HepG2 (cell line): ENCODE data around the gene NCR3LG1. TPM values are rescaled to one million over a fixed set of nuclear protein-coding genes. Genes with fewer than 3 reads are reported as not detected.

Experiments
- ATAC-seq: fragments of 200-7000 bp; cut with Tn5 transposase; 3 replicates; pipeline ENCODE4 v1.9.1; 2020; ENCODE audit warnings: mild to moderate bottlenecking, moderate library complexity
- BruUV-seq: library from RNA; stranded (reverse); fragments of 400-500 nt; replicated peaks from 2 replicates; lab custom pipeline; 2021; lab: Mats Ljungman, UMichigan
- CTCF ChIA-PET: fragments of 300-600 bp; formaldehyde crosslinking; extraction: SDS; loops from one replicate; lab custom pipeline; 2021; ENCODE audit warnings: low total read pairs, inconsistent platforms, low intra/inter-chr PET ratio; lab: Yijun Ruan, JAX
- POLR2A ChIA-PET: fragments of 350-600 bp; sonication (Branson Sonifier 250); formaldehyde crosslinking; loops from one replicate; lab custom pipeline; 2020; ENCODE audit warnings: antibody characterized with exemption, inconsistent platforms; lab: Yijun Ruan, JAX
- DNase-seq: peaks from one replicate; pipeline ENCODE4 v3.0.0-alpha.2; 2015; ENCODE audit warnings: low spot score
- FAIRE-seq: peaks from 3 replicates; lab custom pipeline; 2011; peaks lifted over from hg19 to GRCh38; lab: Jason Lieb, UNC
- H2AFZ ChIP-seq: one replicate; pipeline ENCODE4 v1.6.1; 2011; ENCODE audit warnings: low read length, inconsistent platforms
- H3K27ac ChIP-seq: fragments of 300-600 bp; 3 replicates; pipeline ENCODE4 v1.8.0; 2011; ENCODE audit warnings: mixed run types, mild to moderate bottlenecking, mixed read lengths, low read length, inconsistent platforms; ENCODE audit not compliant: insufficient read depth; ENCODE audit errors: extremely low read length
- H3K27me3 ChIP-seq, 2 experiments: fragments of 200-600 bp in 1 of 2; 2 replicates in 1 of 2; 3 replicates in 1 of 2; pipeline versions ENCODE4 v1.6.0 to v1.8.0; 2011; ENCODE audit warnings: low read length in 2 of 2, mild to moderate bottlenecking in 2 of 2, moderate library complexity in 2 of 2, inconsistent platforms in 1 of 2; ENCODE audit not compliant: insufficient read depth in 2 of 2, control insufficient read depth in 1 of 2
- H3K36me3 ChIP-seq, 2 experiments: fragments of 200-600 bp in 1 of 2; replicated peaks in 1 of 2; 2 replicates in 1 of 2; 3 replicates in 1 of 2; pipeline versions ENCODE4 v1.5.1 to v1.8.0; 2011; ENCODE audit warnings: low read length in 2 of 2, inconsistent platforms in 1 of 2; ENCODE audit not compliant: insufficient read depth in 2 of 2, control insufficient read depth in 1 of 2
- H3K4me1 ChIP-seq: 2 replicates; pipeline ENCODE4 v1.5.1; 2012; ENCODE audit warnings: low read length, inconsistent platforms; ENCODE audit not compliant: insufficient read depth
- H3K4me2 ChIP-seq: 2 replicates; pipeline ENCODE4 v1.6.0; 2011; ENCODE audit warnings: low read depth, low read length, inconsistent platforms
- H3K4me3 ChIP-seq, 3 experiments: fragments of 200-600 bp in 1 of 3; sonication (generic), shearing (Covaris generic) in 1 of 3; replicated peaks in 1 of 3; 2 replicates each; pipeline ENCODE4 v1.5.1; 2011 to 2016; ENCODE audit warnings: low read length in 3 of 3, inconsistent platforms in 2 of 3, low read depth in 2 of 3, mild to moderate bottlenecking in 2 of 3, control low read depth in 1 of 3, mixed read lengths in 1 of 3; ENCODE audit not compliant: insufficient read depth in 1 of 3
- H3K79me2 ChIP-seq: one replicate; pipeline ENCODE4 v1.6.1; 2011; ENCODE audit warnings: low read length, inconsistent platforms; ENCODE audit not compliant: insufficient read depth
- H3K9ac ChIP-seq: 2 replicates; pipeline ENCODE4 v1.6.0; 2011; ENCODE audit warnings: mild to moderate bottlenecking, low read depth, low read length, inconsistent platforms; ENCODE audit not compliant: insufficient read depth
- H3K9me3 ChIP-seq: 2 replicates; pipeline ENCODE4 v1.5.1; 2012; ENCODE audit warnings: mild to moderate bottlenecking, low read length
- H4K20me1 ChIP-seq: 2 replicates; pipeline ENCODE4 v1.6.0; 2011; ENCODE audit warnings: inconsistent platforms, mild to moderate bottlenecking, low read length, moderate library complexity; ENCODE audit not compliant: insufficient read depth
- CBX2 ChIP-seq, 2 experiments: fragments of 200-600 bp in 1 of 2; sonication (generic); formaldehyde crosslinking in 1 of 2; IDR thresholded peaks; 2 replicates each; pipeline versions ENCODE4 v1.7.0 to v1.8.1; 2018 to 2022; ENCODE audit warnings: low read depth in 2 of 2, low read length in 1 of 2, mild to moderate bottlenecking in 1 of 2, missing genetic modification reagents in 1 of 2
- CENPT ChIP-seq: sonication (generic); formaldehyde crosslinking; IDR thresholded peaks from 2 replicates; pipeline ENCODE4 v1.8.0; 2022; ENCODE audit warnings: low read depth, mild to moderate bottlenecking, moderate library complexity, missing genetic modification reagents
- DMAP1 ChIP-seq: IDR thresholded peaks from 2 replicates; pipeline ENCODE4 v1.6.1; 2016
- EZH2 ChIP-seq: conservative IDR thresholded peaks from 2 replicates; pipeline ENCODE4 v1.6.1; 2012; ENCODE audit warnings: mild to moderate bottlenecking, low read depth, low read length, moderate library complexity
- GATAD1 ChIP-seq: IDR thresholded peaks from 2 replicates; pipeline ENCODE4 v1.6.1; 2016; ENCODE audit warnings: missing genetic modification reagents, missing compliant biosample characterization
- HMGA1 ChIP-seq: sonication (generic); formaldehyde crosslinking; conservative IDR thresholded peaks from 2 replicates; pipeline ENCODE4 v1.4.0; 2020; ENCODE audit warnings: missing genetic modification reagents
- MTF2 ChIP-seq: sonication (generic); formaldehyde crosslinking; IDR thresholded peaks from 2 replicates; pipeline ENCODE4 v1.5.0; 2020; ENCODE audit warnings: missing genetic modification reagents, borderline replicate concordance
- PHF20 ChIP-seq: sonication (generic); formaldehyde crosslinking; IDR thresholded peaks from 2 replicates; pipeline ENCODE4 v1.5.0; 2020; ENCODE audit warnings: mild to moderate bottlenecking, missing genetic modification reagents
- SETDB1 ChIP-seq: sonication (generic); formaldehyde crosslinking; IDR thresholded peaks from 2 replicates; pipeline ENCODE4 v1.5.1; 2020; ENCODE audit warnings: missing genetic modification reagents, mild to moderate bottlenecking, borderline replicate concordance
- SNAI1 ChIP-seq: sonication (generic); formaldehyde crosslinking; IDR thresholded peaks from 2 replicates; pipeline ENCODE4 v1.5.0; 2020; ENCODE audit warnings: mild to moderate bottlenecking, missing genetic modification reagents, borderline replicate concordance
- ZNF292 ChIP-seq: sonication (generic); formaldehyde crosslinking; IDR thresholded peaks from 2 replicates; pipeline ENCODE4 v1.8.1; 2022; ENCODE audit warnings: mild to moderate bottlenecking, low read depth, missing genetic modification reagents, borderline replicate concordance
- ZNF350 ChIP-seq: sonication (generic); formaldehyde crosslinking; IDR thresholded peaks from 2 replicates; pipeline ENCODE4 v1.4.0; 2020; ENCODE audit warnings: mild to moderate bottlenecking, low read depth, missing genetic modification reagents, borderline replicate concordance
- ZNF543 ChIP-seq: sonication (generic); formaldehyde crosslinking; IDR thresholded peaks from 2 replicates; pipeline ENCODE4 v1.4.0; 2020; ENCODE audit warnings: mild to moderate bottlenecking, missing genetic modification reagents
- ZNF691 ChIP-seq: sonication (generic); formaldehyde crosslinking; IDR thresholded peaks from 2 replicates; pipeline ENCODE4 v1.4.0; 2020; ENCODE audit warnings: missing genetic modification reagents, low read depth, mild to moderate bottlenecking, borderline replicate concordance
- ZNF788 ChIP-seq: sonication (generic); formaldehyde crosslinking; IDR thresholded peaks from 2 replicates; pipeline ENCODE4 v1.5.0; 2020; ENCODE audit warnings: mild to moderate bottlenecking, missing genetic modification reagents, borderline replicate concordance
- ZSCAN5A ChIP-seq: sonication (generic); formaldehyde crosslinking; IDR thresholded peaks from 2 replicates; pipeline ENCODE4 v1.8.0; 2022; ENCODE audit warnings: mild to moderate bottlenecking, missing genetic modification reagents, borderline replicate concordance
- WGBS: methylation state at CpG from one replicate; pipeline ENCODE4 v1.1.6; 2017; ENCODE audit warnings: low lambda C conversion rate; 5-methylcytosine and 5-hydroxymethylcytosine counted together
- in situ Hi-C: cut with HindIII; loops from 2 replicates; pipeline ENCODE4 v1.10.0; 2017; ENCODE audit warnings: low pct_unique_long_range_greater_than_20kb; ENCODE audit not compliant: extremely low pct_ligation_motif_present
- intact Hi-C: fragments of 100-400 bp; cut with micrococcal nuclease; formaldehyde crosslinking; loops from one replicate; pipeline ENCODE4 v1.10.0; 2022; ENCODE audit not compliant: unreplicated experiment
- polyA plus RNA-seq, 8 experiments: library from polyadenylated mRNA; depleted of rRNA in 3 of 8; stranded (reverse) in 7 of 8; unstranded in 1 of 8; fragments of >200 nt; fragmentation: Illumina TruSeq in 4 of 8; extraction: Trizol in 4 of 8; gene quantifications; 2 replicates each; pipeline versions ENCODE4 v1.2.1 to v1.2.3, GENCODE V29; 2011 to 2016; ENCODE audit warnings: low read depth in 4 of 8, missing spikeins in 1 of 8, mixed read lengths in 1 of 8; ENCODE audit not compliant: insufficient read depth in 1 of 8
- total RNA-seq, 5 experiments: library from RNA; depleted of rRNA; stranded (reverse); fragments of >200 nt; fragmentation: Illumina TruSeq; extraction: Trizol; gene quantifications; 2 replicates each; pipeline ENCODE4 v1.2.3, GENCODE V29; 2016; ENCODE audit warnings: low read depth in 1 of 5

NCR3LG1 gene
- total and polyA plus RNA-seq, 2 of the 13 experiments (the other 11 are each of a cell fraction or from before 2014, with no cell fraction given), result 16.1 to 25.1 TPM

- ChIA-PET POLR2A (no interaction called here), CTCF (no interaction called here)
- FAIRE-seq, result no peak
- H3K4me1 ChIP-seq, result peaks cover 14% of the 10 kb centered on the region
- H3K27ac ChIP-seq, result no peak overlapping the region
- no peak overlapping the region for H3K4me3 ChIP-seq
- peaks cover 5 to 42% of the 10 kb centered on the region in 2 experiments; a peak in 3 of 5 replicates for H3K27me3 ChIP-seq
- WGBS, result 1% methylated on average over 8 of the region's 8 CpGs
- H3K4me2 ChIP-seq, result no peak overlapping the region
- TF ChIP-seq MTF2 (CRISPR knock-in tag) (no peak), SNAI1 (CRISPR knock-in tag) (no peak), CENPT (CRISPR knock-in tag) (no peak), SETDB1 (CRISPR knock-in tag) (no peak), ZNF350 (no peak), ZNF292 (CRISPR knock-in tag) (no peak), GATAD1 (no peak), CBX2 (IDR thresholded peaks at IDR 0.05; ENCODE audit: low read depth, low read length) (no peak), CBX2 (CRISPR knock-in tag; IDR thresholded peaks at IDR 0.05; ENCODE audit: low read depth) (no peak), DMAP1 (no peak), ZNF788 (CRISPR knock-in tag) (no peak), EZH2 (no peak), ZNF543 (CRISPR knock-in tag) (no peak), ZSCAN5A (no peak), ZNF691 (CRISPR knock-in tag) (no peak), PHF20 (CRISPR knock-in tag) (no peak), HMGA1 (CRISPR knock-in tag) (no peak)
- in situ Hi-C loops (no loop called here), intact Hi-C loops (no loop called here)
- H2AFZ ChIP-seq, result no peak overlapping the region
- no peaks in the 10 kb centered on the region for H3K9me3 ChIP-seq
- ATAC-seq, result no peak
- no TSS peak for BruUV-seq
- no peaks in the 10 kb centered on the region for H3K79me2 ChIP-seq
- no peak for DNase-seq
- H4K20me1 ChIP-seq, result no peaks in the 10 kb centered on the region
- no peak overlapping the region for H3K9ac ChIP-seq
- no peaks in the 10 kb centered on the region for H3K36me3 ChIP-seq
Measured at GRCh38 chr11:17401841-17402240, 50.2 kb downstream of the NCR3LG1 start.
